ENCODE results near the gene CCDC81. TPM values are rescaled to one million over a fixed set of nuclear protein-coding genes. Genes with fewer than 3 reads are reported as not detected.

Gene CCDC81
- total RNA-seq, 2 donors from 2014 or later, result 0.51 TPM; not detected in 1

- DNase-seq (ENCODE audit: low spot score), result no peak
- no peaks in the 10 kb centered on the region for H3K9me3 ChIP-seq
- no peak overlapping the region for H3K4me3 ChIP-seq
- H3K4me1 ChIP-seq, result peaks cover 0 to 4% of the 10 kb centered on the region in 2 donors
- no peak overlapping the region for H3K27ac ChIP-seq
- H3K36me3 ChIP-seq, result no peaks in the 10 kb centered on the region
- H3K27me3 ChIP-seq, result no peaks in the 10 kb centered on the region
- TF ChIP-seq CTCF (IDR thresholded peaks at IDR 0.05), result no peak
Observed at GRCh38 chr11:86442420-86442819, 67.7 kb downstream of the CCDC81 start.

- DNase-seq (ENCODE audit: low spot score), result no peak
- H3K4me1 ChIP-seq, result peaks cover 0 to 4% of the 10 kb centered on the region in 2 donors
Observed at GRCh38 chr11:86442827-86443226, 68.1 kb downstream of the CCDC81 start.

GRCh38 chr11:86443415-86443814 is 68.7 kb downstream of the CCDC81 start:
- no peak overlapping the region for H3K27ac ChIP-seq
- H3K9me3 ChIP-seq, result no peaks in the 10 kb centered on the region
- H3K4me1 ChIP-seq, result peaks cover 0 to 4% of the 10 kb centered on the region in 2 donors
- no peaks in the 10 kb centered on the region for H3K27me3 ChIP-seq
- H3K4me3 ChIP-seq, result no peak overlapping the region
- no peak for TF ChIP-seq CTCF (IDR thresholded peaks at IDR 0.05)
- H3K36me3 ChIP-seq, result no peaks in the 10 kb centered on the region
- no peak for DNase-seq (ENCODE audit: low spot score)

More at GRCh38 chr11:86442827-86443226, 68.1 kb downstream of the CCDC81 start:
- no peak overlapping the region for H3K4me3 ChIP-seq
- H3K27ac ChIP-seq, result no peak overlapping the region
- no peaks in the 10 kb centered on the region for H3K9me3 ChIP-seq
- no peaks in the 10 kb centered on the region for H3K27me3 ChIP-seq
- no peak for TF ChIP-seq CTCF (IDR thresholded peaks at IDR 0.05)
- no peaks in the 10 kb centered on the region for H3K36me3 ChIP-seq

- H3K36me3 ChIP-seq, result no peaks in the 10 kb centered on the region
- no peak for TF ChIP-seq CTCF (IDR thresholded peaks at IDR 0.05)
- DNase-seq (ENCODE audit: low spot score), result no peak
- H3K9me3 ChIP-seq, result no peaks in the 10 kb centered on the region
- peaks cover 0 to 4% of the 10 kb centered on the region in 2 donors for H3K4me1 ChIP-seq
- H3K27ac ChIP-seq, result no peak overlapping the region
- H3K4me3 ChIP-seq, result no peak overlapping the region
- H3K27me3 ChIP-seq, result no peaks in the 10 kb centered on the region
Observed at GRCh38 chr11:86444981-86445380, 70.3 kb downstream of the CCDC81 start.

- no peaks in the 10 kb centered on the region for H3K36me3 ChIP-seq
- H3K4me1 ChIP-seq, result peaks cover 0 to 4% of the 10 kb centered on the region in 2 donors
- H3K27me3 ChIP-seq, result no peaks in the 10 kb centered on the region
- no peak overlapping the region for H3K27ac ChIP-seq
- no peak for DNase-seq (ENCODE audit: low spot score)
- H3K4me3 ChIP-seq, result no peak overlapping the region
- TF ChIP-seq CTCF (IDR thresholded peaks at IDR 0.05), result no peak
- no peaks in the 10 kb centered on the region for H3K9me3 ChIP-seq
Observed at GRCh38 chr11:86446163-86446923, 71.7 kb downstream of the CCDC81 start.

- Histone ChIP-seq H3K36me3 (no peaks in the 10 kb centered on the region), H3K27ac (no peak overlapping the region), H3K27me3 (no peaks in the 10 kb centered on the region), H3K4me1 (peaks cover 0 to 4% of the 10 kb centered on the region in 2 donors), H3K4me3 (no peak overlapping the region), H3K9me3 (no peaks in the 10 kb centered on the region)
- no peak for TF ChIP-seq CTCF (IDR thresholded peaks at IDR 0.05)
- DNase-seq (ENCODE audit: low spot score), result no peak
Observed at GRCh38 chr11:86446924-86447285, 72.2 kb downstream of the CCDC81 start.

All from right atrium auricular region (tissue), 2 donors.